OCI-LY7 (cell line): ENCODE data around the gene ADM2. TPM values are rescaled to one million over a fixed set of nuclear protein-coding genes. Genes with fewer than 3 reads are reported as not detected.

Experiments
- BruUV-seq: library from RNA; stranded (reverse); fragments of 400-500 nt; replicated peaks from 2 replicates; lab custom pipeline; 2021; lab: Mats Ljungman, UMichigan
- CTCF ChIA-PET: fragments of 300-600 bp; sonication (Branson Sonifier 250); formaldehyde crosslinking; loops from one replicate; lab custom pipeline; 2022; ENCODE audit warnings: antibody characterized with exemption; ENCODE audit not compliant: unreplicated experiment; lab: Charles Lee
- POLR2A ChIA-PET: fragments of 300-600 bp; sonication (Branson Sonifier 250); formaldehyde crosslinking; loops from one replicate; lab custom pipeline; 2022; ENCODE audit warnings: antibody characterized with exemption; lab: Charles Lee
- DNase-seq: peaks from one replicate; pipeline ENCODE4 v3.0.0-alpha.2; 2015; ENCODE audit warnings: low spot score
- H2AFZ ChIP-seq: fragments of 200-600 bp; sonication (generic), shearing (Covaris generic); 2 replicates; pipeline ENCODE4 v1.6.1; 2014; ENCODE audit warnings: mild to moderate bottlenecking, antibody characterized with exemption, low read length, moderate library complexity
- H3K27ac ChIP-seq: fragments of 200-600 bp; sonication (generic); 2 replicates; pipeline ENCODE4 v1.5.1; 2014; ENCODE audit warnings: mixed run types, low read depth, mild to moderate bottlenecking, moderate library complexity, low read length, inconsistent platforms; ENCODE audit not compliant: poor library complexity, severe bottlenecking
- H3K36me3 ChIP-seq: fragments of 200-600 bp; sonication (generic); 2 replicates; pipeline ENCODE4 v1.6.1; 2014; ENCODE audit warnings: mild to moderate bottlenecking, antibody characterized with exemption, low read length, moderate library complexity, mixed read lengths; ENCODE audit not compliant: insufficient read depth
- H3K4me1 ChIP-seq: fragments of 200-600 bp; sonication (generic); 2 replicates; pipeline ENCODE4 v1.5.1; 2014; ENCODE audit warnings: mild to moderate bottlenecking, low read length; ENCODE audit not compliant: insufficient read depth, poor library complexity, severe bottlenecking
- H3K4me2 ChIP-seq: fragments of 200-600 bp; sonication (generic); 2 replicates; pipeline ENCODE4 v1.6.1; 2014; ENCODE audit warnings: mild to moderate bottlenecking, low read length
- H3K4me3 ChIP-seq: fragments of 200-600 bp; sonication (generic); 2 replicates; pipeline ENCODE4 v1.5.1; 2014; ENCODE audit warnings: mild to moderate bottlenecking, low read depth, low read length; ENCODE audit not compliant: poor library complexity, severe bottlenecking
- H3K79me2 ChIP-seq: fragments of 200-600 bp; sonication (generic); 2 replicates; pipeline ENCODE4 v1.6.1; 2016; ENCODE audit warnings: low read depth, mild to moderate bottlenecking, low read length, moderate library complexity, mixed read lengths; ENCODE audit not compliant: insufficient read depth
- H3K9me2 ChIP-seq: fragments of 200-600 bp; sonication (generic); 2 replicates; pipeline ENCODE4 v1.6.1; 2016; ENCODE audit warnings: mild to moderate bottlenecking, low read length, mixed read lengths; ENCODE audit not compliant: insufficient read depth
- H3K9me3 ChIP-seq: fragments of 200-600 bp; sonication (generic); 2 replicates; pipeline ENCODE4 v1.6.1; 2014; ENCODE audit warnings: mild to moderate bottlenecking, mixed run types, low read length, mixed read lengths
- H4K20me1 ChIP-seq: fragments of 200-600 bp; sonication (generic); 2 replicates; pipeline ENCODE4 v1.6.1; 2014; ENCODE audit warnings: mild to moderate bottlenecking, antibody characterized with exemption, low read length, moderate library complexity, mixed read lengths; ENCODE audit not compliant: insufficient read depth
- CTCF ChIP-seq: fragments of 200-600 bp; sonication (generic); conservative IDR thresholded peaks from 2 replicates; pipeline ENCODE4 v1.5.1; 2014; ENCODE audit warnings: mild to moderate bottlenecking, antibody characterized with exemption, low read length, moderate library complexity, mixed read lengths
- EZH2phosphoT487 ChIP-seq: fragments of 200-600 bp; sonication (generic); IDR thresholded peaks from 2 replicates; pipeline ENCODE4 v1.6.1; 2018; ENCODE audit warnings: low read depth, borderline replicate concordance, mild to moderate bottlenecking, mixed run types, antibody characterized with exemption, low read length, moderate library complexity, mixed read lengths
- intact Hi-C: fragments of 100-400 bp; cut with micrococcal nuclease; formaldehyde crosslinking; loops from one replicate; pipeline ENCODE4 v1.10.0; 2022; ENCODE audit not compliant: unreplicated experiment
- total RNA-seq, 2 experiments: library from RNA; depleted of rRNA in 1 of 2; stranded (reverse); fragments of >200 nt in 1 of 2; shearing (Covaris generic) in 1 of 2; gene quantifications; 2 replicates each; pipeline ENCODE4 v1.2.3, GENCODE V29; 2014 to 2022

ADM2 gene
- total RNA-seq, 2 experiments from 2014 or later, result 4.3 to 7.9 TPM

DNA sequence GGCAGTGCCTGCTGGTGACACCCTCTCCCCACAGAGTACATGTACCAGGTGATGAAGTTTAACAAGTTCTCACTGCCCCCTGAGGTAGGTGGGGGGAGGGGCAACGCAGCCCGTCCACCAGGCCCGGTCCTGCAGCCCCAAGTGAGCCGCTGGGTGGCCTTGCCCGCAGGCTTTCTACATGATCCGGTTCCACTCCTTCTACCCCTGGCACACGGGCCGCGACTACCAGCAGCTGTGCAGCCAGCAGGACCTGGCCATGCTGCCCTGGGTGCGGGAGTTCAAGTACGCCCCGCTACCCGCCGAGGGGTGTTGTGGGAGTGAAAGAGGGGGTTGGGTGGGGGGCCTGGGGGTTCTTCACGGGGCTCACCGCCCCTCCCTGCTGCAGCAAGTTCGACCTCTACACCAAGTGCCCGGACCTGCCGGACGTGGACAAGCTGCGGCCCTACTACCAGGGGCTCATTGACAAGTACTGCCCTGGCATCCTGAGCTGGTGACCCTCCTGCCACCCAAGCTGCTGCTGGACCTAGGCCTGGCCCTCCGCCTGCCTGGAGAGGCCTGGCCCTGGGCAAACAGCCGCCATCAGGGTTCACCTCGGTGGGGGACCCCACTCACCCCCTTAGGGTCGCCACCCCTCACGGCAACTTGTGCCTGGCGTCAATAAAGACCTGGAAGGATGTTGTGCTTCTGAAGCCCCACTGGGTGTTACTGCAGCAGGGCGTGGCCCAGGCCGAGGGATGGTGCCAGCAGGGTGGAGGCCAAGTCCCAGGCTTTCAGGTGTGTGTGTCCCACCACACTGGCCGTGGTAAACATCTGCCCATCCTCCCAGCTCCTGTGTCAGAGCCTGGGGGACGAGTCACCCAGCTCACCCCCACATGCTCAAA is 8.3 kb downstream of the ADM2 start:
- Histone ChIP-seq H3K79me2 (no peaks in the 10 kb centered on the region), H4K20me1 (no peaks in the 10 kb centered on the region), H3K27ac (no peak overlapping the region), H3K9me2 (no peaks in the 10 kb centered on the region), H3K36me3 (no peaks in the 10 kb centered on the region), H3K4me3 (no peak overlapping the region), H3K4me2 (no peak overlapping the region), H3K9me3 (no peaks in the 10 kb centered on the region), H2AFZ (no peak overlapping the region), H3K4me1 (peaks cover 10% of the 10 kb centered on the region)
- ChIA-PET CTCF (no interaction called here), POLR2A (no interaction called here)
- TF ChIP-seq EZH2phosphoT487 (no peak), CTCF (no peak)
- no TSS peak for BruUV-seq
- no peak for DNase-seq
- intact Hi-C loops, result no loop called here

DNA sequence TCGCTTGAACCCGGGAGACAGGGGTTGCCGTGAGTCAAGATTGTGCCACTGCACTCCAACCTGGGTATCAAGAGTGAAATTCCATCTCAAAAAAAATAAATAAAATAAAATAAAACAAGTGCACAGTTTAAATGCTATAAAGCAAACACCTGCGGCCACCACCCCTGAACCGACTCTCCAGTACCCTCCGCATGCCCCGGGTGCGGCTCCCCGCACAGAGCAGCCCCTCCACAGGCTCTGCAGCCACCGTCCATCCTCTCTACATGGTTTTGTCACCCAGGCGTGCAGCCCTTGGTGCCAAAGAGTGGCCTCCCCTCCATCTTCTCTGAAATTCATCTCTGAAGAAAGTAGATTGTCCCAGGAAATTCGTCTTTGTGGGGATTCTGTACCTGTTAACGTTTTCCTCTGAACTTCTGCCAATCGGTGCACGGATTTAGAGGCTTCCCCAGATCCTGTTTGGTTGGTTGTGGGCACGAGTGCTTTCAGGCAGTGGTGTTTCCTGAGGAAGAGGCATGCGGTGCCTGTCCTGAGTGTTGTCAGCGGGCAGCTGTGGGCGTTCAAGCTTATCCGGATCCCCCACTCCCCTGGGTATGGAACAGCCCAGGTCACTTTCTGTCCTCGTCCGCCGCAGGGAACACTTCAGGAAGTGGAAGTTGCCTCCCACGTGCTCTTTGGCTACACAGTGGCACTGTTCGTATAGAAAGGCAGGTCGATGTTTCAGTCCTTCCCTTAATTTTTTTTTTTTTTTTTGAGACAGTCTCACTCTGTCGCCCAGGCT is 9.4 kb downstream of the ADM2 start:
- no peak for TF ChIP-seq EZH2phosphoT487
- TF ChIP-seq CTCF, result no peak
- H3K9me3 ChIP-seq, result no peaks in the 10 kb centered on the region
- H4K20me1 ChIP-seq, result no peaks in the 10 kb centered on the region
- ChIA-PET POLR2A (no interaction called here), CTCF (no interaction called here)
- H3K4me3 ChIP-seq, result no peak overlapping the region
- no TSS peak for BruUV-seq
- intact Hi-C loops, result no loop called here
- H3K4me1 ChIP-seq, result peaks cover 8% of the 10 kb centered on the region
- no peaks in the 10 kb centered on the region for H3K9me2 ChIP-seq
- H3K4me2 ChIP-seq, result peak overlapping the region; percentile 18; the same call in 1 of the 2 replicates
- H3K79me2 ChIP-seq, result no peaks in the 10 kb centered on the region
- peak overlapping the region; percentile 30; the same call in 1 of the 2 replicates for H2AFZ ChIP-seq
- peak; percentile 35 for DNase-seq
- no peak overlapping the region for H3K27ac ChIP-seq
- H3K36me3 ChIP-seq, result no peaks in the 10 kb centered on the region
